ENCODE results near the gene RASL10A. TPM values are rescaled to one million over a fixed set of nuclear protein-coding genes. Genes with fewer than 3 reads are reported as not detected.

RASL10A gene
- total RNA-seq, 1 experiment from 2014 or later, result 1.6 TPM

GRCh38 chr22:29353286-29353685, 37.8 kb upstream of the RASL10A start:
- TF ChIP-seq CTCF (IDR thresholded peaks at IDR 0.05; ENCODE audit: unreplicated experiment), result no peak
- H3K27ac Mint-ChIP-seq (ENCODE audit: unreplicated experiment), result no peak overlapping the region
- H3K4me3 Mint-ChIP-seq (ENCODE audit: low read depth, unreplicated experiment), result no peak overlapping the region
- no peaks in the 10 kb centered on the region for H3K27me3 Mint-ChIP-seq (ENCODE audit: unreplicated experiment)
- no TSS peak for BruUV-seq (replicated peaks)
- no peaks in the 10 kb centered on the region for H3K4me1 Mint-ChIP-seq (ENCODE audit: low read depth, unreplicated experiment)
- CTCF ChIA-PET, result no interaction called here
- H3K36me3 Mint-ChIP-seq (ENCODE audit: insufficient read depth, unreplicated experiment), result peaks cover 32% of the 10 kb centered on the region
- intact Hi-C loops (cut with micrococcal nuclease; ENCODE audit: unreplicated experiment), result no loop called here
- no peaks in the 10 kb centered on the region for H3K9me3 Mint-ChIP-seq (ENCODE audit: low read depth, unreplicated experiment)
- DNase-seq, result no peak

DNA sequence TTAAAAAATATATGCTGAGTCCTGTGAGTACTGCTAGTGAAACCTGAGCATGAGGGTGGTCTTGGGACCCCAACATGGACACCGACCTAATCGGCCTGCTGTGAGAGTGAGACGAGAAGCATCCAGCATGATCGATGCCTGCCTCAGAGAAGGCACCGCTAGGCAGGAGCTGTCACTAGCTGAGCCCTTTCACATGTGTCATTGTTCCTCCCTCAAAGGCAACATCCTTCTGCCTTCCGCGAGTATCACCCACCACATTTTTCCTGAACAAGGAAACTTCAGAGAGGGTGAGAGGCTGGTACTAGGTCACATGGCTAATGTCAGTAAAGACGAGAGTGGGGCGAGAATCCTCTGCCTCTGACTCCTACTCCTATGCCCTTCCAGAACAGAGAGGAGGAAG, 37.3 kb upstream of the RASL10A start:
- Mint-ChIP-seq H3K9me3 (ENCODE audit: low read depth, unreplicated experiment) (no peaks in the 10 kb centered on the region), H3K27ac (ENCODE audit: unreplicated experiment) (no peak overlapping the region), H3K36me3 (ENCODE audit: insufficient read depth, unreplicated experiment) (peaks cover 29% of the 10 kb centered on the region), H3K27me3 (ENCODE audit: unreplicated experiment) (no peaks in the 10 kb centered on the region), H3K4me1 (ENCODE audit: low read depth, unreplicated experiment) (no peaks in the 10 kb centered on the region), H3K4me3 (ENCODE audit: low read depth, unreplicated experiment) (no peak overlapping the region)
- intact Hi-C loops (cut with micrococcal nuclease; ENCODE audit: unreplicated experiment), result no loop called here
- DNase-seq, result no peak
- CTCF ChIA-PET, result no interaction called here
- TF ChIP-seq CTCF (IDR thresholded peaks at IDR 0.05; ENCODE audit: unreplicated experiment), result no peak
- BruUV-seq (replicated peaks), result no TSS peak

- no TSS peak for BruUV-seq (replicated peaks)
- no peaks in the 10 kb centered on the region for H3K4me1 Mint-ChIP-seq (ENCODE audit: low read depth, unreplicated experiment)
- H3K36me3 Mint-ChIP-seq (ENCODE audit: insufficient read depth, unreplicated experiment), result peaks cover 33% of the 10 kb centered on the region
- H3K27ac Mint-ChIP-seq (ENCODE audit: unreplicated experiment), result no peak overlapping the region
- CTCF ChIA-PET, result interaction anchor here (0.5 to 0.6 kb wide), 2 partner anchors 17 to 73 kb away, joined by 4 to 6 read pairs; no protein-coding TSS in a partner anchor
- intact Hi-C loops (cut with micrococcal nuclease; ENCODE audit: unreplicated experiment), result no loop called here
- no peak for DNase-seq
- TF ChIP-seq CTCF (IDR thresholded peaks at IDR 0.05; ENCODE audit: unreplicated experiment), result no peak
- no peaks in the 10 kb centered on the region for H3K27me3 Mint-ChIP-seq (ENCODE audit: unreplicated experiment)
- H3K4me3 Mint-ChIP-seq (ENCODE audit: low read depth, unreplicated experiment), result no peak overlapping the region
- H3K9me3 Mint-ChIP-seq (ENCODE audit: low read depth, unreplicated experiment), result no peaks in the 10 kb centered on the region
Measured at GRCh38 chr22:29351891-29352290, 36.4 kb upstream of the RASL10A start.

DNA sequence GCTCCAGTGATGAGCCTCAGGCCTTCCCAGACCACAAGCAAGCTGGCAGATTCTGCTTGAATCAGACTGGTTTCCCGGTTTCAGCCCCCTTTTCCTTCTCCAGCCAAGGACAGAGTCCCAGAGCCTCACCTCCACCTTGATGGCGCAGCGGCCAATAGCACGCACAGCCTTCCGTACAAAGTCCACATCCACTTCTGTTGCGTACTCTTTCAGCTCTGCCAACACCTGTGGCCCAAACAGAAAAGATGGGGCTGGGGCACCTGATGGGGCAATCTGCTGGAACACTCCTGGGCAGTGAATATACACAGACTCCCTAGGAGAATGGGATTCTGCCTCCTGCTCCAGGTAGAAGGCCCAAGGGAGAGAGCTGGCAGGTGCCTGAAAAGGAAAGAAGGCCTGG, 35.5 kb upstream of the RASL10A start:
- no peak for DNase-seq
- H3K4me1 Mint-ChIP-seq (ENCODE audit: low read depth, unreplicated experiment), result no peaks in the 10 kb centered on the region
- peaks cover 33% of the 10 kb centered on the region for H3K36me3 Mint-ChIP-seq (ENCODE audit: insufficient read depth, unreplicated experiment)
- no TSS peak for BruUV-seq (replicated peaks)
- no peak for TF ChIP-seq CTCF (IDR thresholded peaks at IDR 0.05; ENCODE audit: unreplicated experiment)
- CTCF ChIA-PET, result interaction anchor here (0.6 kb wide), 1 partner anchor 74 kb away, joined by 6 read pairs; no protein-coding TSS in a partner anchor
- H3K27me3 Mint-ChIP-seq (ENCODE audit: unreplicated experiment), result no peaks in the 10 kb centered on the region
- H3K27ac Mint-ChIP-seq (ENCODE audit: unreplicated experiment), result no peak overlapping the region
- H3K4me3 Mint-ChIP-seq (ENCODE audit: low read depth, unreplicated experiment), result no peak overlapping the region
- H3K9me3 Mint-ChIP-seq (ENCODE audit: low read depth, unreplicated experiment), result no peaks in the 10 kb centered on the region
- intact Hi-C loops (cut with micrococcal nuclease; ENCODE audit: unreplicated experiment), result no loop called here
